Embryonic facial prominence (tissue), 1 donor: ENCODE results near the gene OSBPL8.

Experiments used
- DNase-seq: peaks from one replicate; pipeline ENCODE4 v3.0.0-alpha.2; 2016; ENCODE audit errors: extremely low spot score

Gene OSBPL8

DNA sequence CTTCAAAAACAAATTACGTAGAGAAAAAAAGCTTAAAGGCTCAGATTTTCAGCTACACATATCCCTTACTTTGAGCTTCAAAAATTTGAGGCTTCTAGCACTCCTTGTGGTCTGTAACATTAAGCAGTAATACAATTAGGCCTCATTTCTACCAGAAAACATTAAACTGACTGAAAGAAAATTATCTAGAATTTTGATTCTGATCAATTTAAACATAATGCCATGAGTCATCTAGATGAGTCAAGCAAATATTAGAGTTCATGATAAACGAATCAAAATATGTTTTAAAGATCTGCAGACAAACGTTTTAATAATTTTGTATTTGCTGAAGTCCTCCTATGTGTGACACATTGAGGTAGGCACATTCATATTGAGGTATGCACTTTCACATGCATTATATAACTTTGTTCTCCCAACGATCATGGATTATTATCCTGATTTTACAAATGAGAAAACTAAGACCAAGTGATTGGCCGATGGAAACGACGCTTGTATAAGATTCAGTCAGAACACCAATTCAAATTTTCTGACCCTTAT, 4.3 kb downstream of the OSBPL8 start:
- no peak for DNase-seq

GRCh38 chr12:76554405-76555230, 5.0 kb downstream of the OSBPL8 start:
- no peak for DNase-seq

DNA sequence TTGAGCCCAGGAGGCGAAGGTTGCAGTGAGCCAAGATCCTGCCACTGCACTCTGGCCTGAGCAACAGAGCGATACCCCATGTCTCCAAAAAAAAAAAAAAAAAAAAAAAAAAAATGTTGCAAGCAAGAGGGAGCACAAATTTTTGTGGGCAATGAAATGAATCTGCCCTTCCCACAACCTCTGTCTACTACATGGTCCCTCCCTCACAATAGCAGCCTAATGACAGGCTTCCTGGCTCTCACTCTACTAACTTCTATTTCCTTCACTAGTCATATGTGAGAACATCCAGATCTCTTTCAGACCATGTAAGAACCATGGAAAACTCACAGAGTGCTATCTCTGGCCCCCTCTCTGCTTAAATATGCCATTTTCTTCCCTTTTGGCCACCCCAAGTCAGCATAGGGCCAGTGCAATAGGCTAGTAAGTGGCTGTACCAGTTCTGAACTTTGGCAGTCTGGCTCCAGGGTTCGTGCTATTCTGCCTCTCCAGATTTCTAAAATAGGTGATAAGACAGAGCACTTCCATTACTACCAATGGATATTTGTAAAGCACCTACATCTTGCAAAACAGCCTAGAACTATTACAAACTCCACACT, 7.1 kb downstream of the OSBPL8 start:
- no peak for DNase-seq

GRCh38 chr12:76551482-76551888, 8.1 kb downstream of the OSBPL8 start:
- DNase-seq: no peak

DNA sequence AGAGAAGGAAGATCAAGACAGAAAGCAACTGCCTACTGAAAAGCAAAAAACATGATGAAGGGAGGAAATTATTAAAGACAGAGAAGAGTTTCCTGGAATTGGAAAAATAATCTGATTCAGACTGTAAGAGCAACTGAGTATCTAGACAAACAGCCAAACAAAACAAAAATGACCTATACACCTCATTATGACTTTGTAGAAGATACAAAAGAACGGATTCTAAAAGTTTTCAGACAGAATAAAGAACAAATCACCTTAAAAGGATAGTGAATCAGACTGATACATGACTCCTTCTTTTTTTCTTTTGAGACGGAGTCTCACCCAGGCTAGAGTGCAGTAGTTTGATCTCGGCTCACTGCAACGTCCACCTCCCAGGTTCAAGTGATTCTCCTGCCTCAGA, 10.4 kb downstream of the OSBPL8 start:
- no peak for DNase-seq

DNA sequence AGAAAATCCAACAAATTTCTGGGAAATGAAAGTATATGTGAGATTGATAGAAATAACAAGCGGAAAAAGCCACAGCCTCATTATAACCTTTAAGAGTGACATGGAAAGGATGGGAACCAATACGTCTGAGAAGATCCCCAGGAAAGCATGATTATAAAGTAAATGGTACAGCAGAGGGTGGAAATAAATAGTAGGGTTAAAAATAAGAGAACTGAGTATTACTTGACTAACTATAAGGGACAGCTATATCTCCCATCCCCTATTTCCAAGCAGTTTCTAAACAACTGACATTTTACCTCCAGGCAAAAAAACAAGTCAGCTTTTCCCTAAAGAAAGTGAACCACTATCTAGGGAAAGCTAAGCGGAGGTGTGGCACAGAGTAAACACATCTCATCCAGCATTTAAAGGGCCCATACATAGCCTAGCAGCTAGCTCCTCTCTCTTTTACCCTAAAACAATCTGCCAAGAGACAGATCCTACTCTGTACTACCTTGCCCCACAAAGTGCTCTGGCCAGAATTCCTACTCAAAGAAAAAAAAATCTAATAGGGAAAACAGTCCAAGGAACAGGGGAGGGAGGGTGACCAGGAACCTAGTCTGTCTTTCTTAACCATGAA, 11.2 kb downstream of the OSBPL8 start:
- no peak for DNase-seq

GRCh38 chr12:76547526-76547925, 12.0 kb downstream of the OSBPL8 start:
- no peak for DNase-seq

DNA sequence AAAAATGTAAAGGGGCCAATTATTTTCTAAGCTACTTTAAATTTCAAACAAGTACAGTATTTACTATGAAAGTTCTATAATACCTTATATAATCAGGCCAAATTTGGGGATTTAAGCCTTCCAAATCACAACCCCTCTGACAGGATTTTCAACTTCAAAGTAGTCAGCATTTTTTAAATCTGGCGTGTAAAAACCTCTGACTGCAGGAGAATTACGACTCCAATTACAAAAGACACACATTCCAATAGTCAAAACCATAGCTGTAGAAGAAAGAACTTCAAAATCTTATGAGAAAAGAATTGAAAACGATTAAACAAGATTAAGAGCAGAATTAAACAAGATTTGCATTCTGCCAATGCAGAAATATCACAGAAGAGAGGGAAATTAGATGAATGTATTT, 12.7 kb downstream of the OSBPL8 start:
- DNase-seq: no peak

- DNase-seq: no peak
Measured at GRCh38 chr12:76545486-76545885, 14.1 kb downstream of the OSBPL8 start.

DNA sequence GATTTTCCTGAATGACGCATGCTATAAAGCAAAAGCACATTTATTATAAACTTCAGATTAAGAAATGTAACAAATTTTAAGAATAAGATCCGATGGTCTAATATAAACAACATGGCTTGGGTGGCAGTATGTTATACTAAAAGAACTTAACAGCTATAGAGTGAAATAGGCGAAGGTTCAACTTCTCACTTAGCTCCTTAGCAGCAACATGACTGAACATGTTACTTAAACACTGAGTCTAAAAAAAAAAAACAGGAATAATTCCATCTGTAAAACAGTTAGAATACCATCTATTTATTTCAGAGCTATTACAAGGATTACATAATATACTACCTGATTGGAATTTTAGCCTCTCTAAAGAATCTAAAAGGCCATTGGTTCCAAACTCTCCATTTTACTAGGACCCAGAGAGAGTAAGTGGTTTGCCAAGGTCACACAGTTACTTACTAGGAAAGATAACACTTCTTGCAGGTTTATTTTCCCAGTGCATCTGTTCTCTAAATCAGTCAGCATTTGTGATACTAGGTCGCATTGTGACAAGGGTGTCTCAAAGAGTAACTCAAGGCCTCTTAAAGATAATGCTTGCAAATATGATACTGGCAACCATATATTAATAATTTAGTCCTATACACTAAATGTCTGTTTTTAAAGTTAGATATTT, 14.8 kb downstream of the OSBPL8 start:
- DNase-seq: no peak

- DNase-seq: no peak
Measured at GRCh38 chr12:76543813-76544347, 15.7 kb downstream of the OSBPL8 start.

GRCh38 chr12:76542908-76543307, 16.7 kb downstream of the OSBPL8 start:
- no peak for DNase-seq

DNA sequence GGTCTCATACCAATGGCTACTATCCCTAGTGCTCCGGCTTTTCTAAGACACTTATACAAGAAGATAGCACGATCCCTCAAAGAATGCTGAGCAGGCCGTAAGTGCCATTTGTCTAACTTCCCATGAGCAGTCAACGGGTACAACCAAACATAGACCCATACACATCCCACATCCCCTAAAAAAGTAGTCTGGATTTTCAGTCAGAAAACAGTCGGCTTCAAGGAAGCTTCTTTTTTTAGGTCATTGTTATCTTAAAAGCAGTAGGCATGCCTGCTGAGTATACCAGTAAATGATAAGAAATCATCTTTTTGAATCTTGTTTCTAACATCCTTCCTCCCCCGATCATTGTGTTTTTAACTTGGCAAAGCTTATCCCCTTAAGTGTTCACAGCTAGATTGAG, 19.8 kb downstream of the OSBPL8 start:
- no peak for DNase-seq

GRCh38 chr12:76537923-76538322, 21.6 kb downstream of the OSBPL8 start:
- DNase-seq: no peak

DNA sequence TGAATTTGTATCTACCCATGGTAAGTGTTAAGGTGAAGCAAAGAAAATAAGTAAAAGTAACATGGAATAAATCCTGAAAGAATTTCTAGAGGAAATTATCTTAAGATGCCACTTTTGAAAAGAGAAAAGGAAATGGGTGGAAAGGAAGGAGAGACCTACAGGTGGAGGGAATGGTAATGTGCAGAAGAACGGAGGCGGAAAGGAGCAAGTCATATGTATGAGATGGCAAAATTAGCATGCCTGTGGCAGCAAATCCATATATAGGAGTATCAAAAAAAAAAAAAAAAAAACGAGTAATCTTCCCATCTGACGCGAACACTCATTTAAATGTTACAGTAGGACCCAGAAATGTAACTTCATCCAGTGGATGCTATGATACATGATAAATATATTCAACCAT, 23.0 kb downstream of the OSBPL8 start:
- DNase-seq: no peak

- DNase-seq: no peak
Measured at GRCh38 chr12:76535170-76535569, 24.4 kb downstream of the OSBPL8 start.

- no peak for DNase-seq
Measured at GRCh38 chr12:76533331-76533730, 26.2 kb downstream of the OSBPL8 start.

DNA sequence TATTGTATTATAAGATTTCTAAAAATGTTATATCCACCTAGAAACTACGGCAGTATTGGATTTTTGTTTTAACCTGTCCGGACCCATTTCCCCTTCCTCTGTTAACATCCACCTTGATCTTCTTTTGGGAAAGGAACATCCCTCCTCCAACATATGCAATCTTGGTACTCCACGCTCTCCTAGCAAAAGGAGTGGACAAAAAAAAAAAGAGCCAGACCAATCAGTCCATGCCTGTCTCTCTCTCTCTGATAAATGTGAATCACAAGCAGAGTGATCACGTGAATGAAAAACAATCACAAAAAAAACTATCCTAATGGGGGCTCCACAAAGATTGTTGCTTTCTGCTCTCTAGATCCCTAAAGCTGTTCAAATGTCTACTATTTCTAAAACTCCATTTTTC, 27.1 kb downstream of the OSBPL8 start:
- no peak for DNase-seq

GRCh38 chr12:76531056-76531455, 28.5 kb downstream of the OSBPL8 start:
- no peak for DNase-seq

- DNase-seq: no peak
Measured at GRCh38 chr12:76530516-76530915, 29.1 kb downstream of the OSBPL8 start.

- no peak for DNase-seq
Measured at GRCh38 chr12:76529226-76529918, 30.2 kb downstream of the OSBPL8 start.
